HG02885 (cell line): ENCODE data around the gene PARD3B.
A peak's percentile ranks its signal among the peaks of the same experiment; 100 is the strongest.

Experiments used
- ATAC-seq: cut with Tn5 transposase; IDR thresholded peaks from one replicate; pipeline ENCODE4 v1.9.1; 2021; ENCODE audit warnings: mild to moderate bottlenecking; ENCODE audit not compliant: unreplicated experiment, poor library complexity

The PARD3B gene

GRCh38 chr2:204687776-204688175 is 142.5 kb downstream of the PARD3B start:
- ATAC-seq, result no peak

DNA sequence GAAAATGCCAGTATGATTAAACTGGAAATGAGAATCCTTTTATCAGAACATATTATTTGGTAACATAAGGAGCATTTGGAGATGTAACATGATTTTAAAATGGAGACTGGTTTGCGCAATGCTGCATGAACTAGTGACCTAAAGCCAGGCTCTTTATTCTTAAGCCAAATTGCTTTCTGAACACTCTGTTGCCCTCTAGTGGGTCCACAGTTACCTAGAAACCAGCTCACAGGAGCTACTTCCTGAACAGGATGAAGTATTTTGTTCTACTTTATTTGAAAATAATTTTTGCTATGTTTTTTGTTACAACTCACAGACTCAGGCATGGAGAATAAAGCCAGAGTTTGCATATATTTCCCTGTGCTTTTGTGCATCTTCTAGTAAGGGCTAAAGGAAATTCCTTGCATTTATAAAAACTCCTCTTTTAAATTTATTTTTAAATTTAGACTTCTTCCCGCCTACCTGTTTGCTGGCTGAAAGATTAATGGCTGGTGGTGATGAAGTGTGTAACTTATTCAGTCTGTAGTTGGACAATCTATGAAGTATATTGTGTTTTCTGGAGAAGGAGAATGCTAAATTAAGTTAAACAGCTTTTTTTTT is 146.7 kb downstream of the PARD3B start:
- ATAC-seq, result peak; percentile 88

DNA sequence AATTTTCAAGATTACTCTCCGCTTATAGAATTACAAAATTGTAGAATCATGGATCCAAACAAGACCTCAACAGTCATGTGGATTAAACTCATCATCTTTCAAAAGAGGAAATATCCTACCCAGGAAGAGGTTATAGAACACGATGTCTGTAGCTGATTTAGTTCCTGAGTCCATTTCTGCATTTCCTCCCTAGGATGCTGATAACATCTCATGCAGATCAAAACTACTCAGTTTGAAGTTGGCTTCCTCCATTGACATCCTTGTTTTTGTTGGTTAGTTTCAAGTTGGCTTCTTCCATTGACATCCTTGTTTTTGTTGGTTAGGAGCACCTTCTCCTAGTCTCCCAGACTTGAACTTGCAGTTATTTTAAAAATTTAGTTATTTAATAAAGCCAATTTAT is 147.5 kb downstream of the PARD3B start:
- no peak for ATAC-seq

GRCh38 chr2:204693262-204693661 is 148.0 kb downstream of the PARD3B start:
- ATAC-seq, result no peak

GRCh38 chr2:204695506-204695905 is 150.2 kb downstream of the PARD3B start:
- ATAC-seq, result no peak

GRCh38 chr2:204696124-204696523 is 150.8 kb downstream of the PARD3B start:
- no peak for ATAC-seq

GRCh38 chr2:204705243-204705932 is 160.1 kb downstream of the PARD3B start:
- no peak for ATAC-seq

DNA sequence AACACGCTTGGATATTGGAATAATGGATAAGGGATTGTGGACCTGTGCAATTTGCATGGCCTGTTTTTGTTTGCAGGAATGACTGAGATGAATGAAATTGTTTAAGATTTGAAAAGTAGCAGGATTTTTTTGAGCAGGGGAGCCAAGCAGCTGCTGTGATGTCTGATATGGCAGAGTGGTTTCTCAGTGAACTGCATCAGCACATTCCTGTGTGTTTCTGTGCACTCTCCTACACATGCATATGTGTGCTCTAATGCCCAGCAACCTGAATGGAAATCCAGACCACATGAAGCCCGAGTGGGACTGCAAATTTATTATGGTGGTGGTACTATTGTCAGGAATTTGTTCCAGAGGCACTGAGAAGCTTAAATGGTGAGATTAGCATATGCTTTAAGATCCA is 161.7 kb downstream of the PARD3B start:
- no peak for ATAC-seq

GRCh38 chr2:204713211-204713610 is 167.9 kb downstream of the PARD3B start:
- no peak for ATAC-seq

GRCh38 chr2:204715361-204715760 is 170.1 kb downstream of the PARD3B start:
- no peak for ATAC-seq

DNA sequence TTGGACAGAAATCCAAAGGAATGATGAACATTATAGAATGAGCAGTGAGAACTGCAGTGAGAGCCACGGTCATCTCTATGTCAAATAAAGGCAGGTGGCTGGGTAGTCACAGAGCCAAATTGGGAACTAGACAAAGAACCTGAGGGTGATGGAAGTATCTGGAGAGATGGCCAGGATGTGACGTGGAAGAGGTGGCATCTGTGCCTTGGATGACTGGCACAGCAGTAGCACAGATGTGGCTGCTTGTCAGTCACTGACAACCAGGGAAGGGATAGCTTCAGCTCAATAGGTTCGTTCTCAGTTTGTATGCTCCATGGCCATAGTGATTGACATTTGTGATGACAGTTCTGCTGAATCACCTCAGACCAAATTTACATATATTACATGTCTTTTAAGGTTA is 172.3 kb downstream of the PARD3B start:
- no peak for ATAC-seq

GRCh38 chr2:204718607-204719006 is 173.3 kb downstream of the PARD3B start:
- no peak for ATAC-seq

GRCh38 chr2:204720874-204721273 is 175.6 kb downstream of the PARD3B start:
- no peak for ATAC-seq

DNA sequence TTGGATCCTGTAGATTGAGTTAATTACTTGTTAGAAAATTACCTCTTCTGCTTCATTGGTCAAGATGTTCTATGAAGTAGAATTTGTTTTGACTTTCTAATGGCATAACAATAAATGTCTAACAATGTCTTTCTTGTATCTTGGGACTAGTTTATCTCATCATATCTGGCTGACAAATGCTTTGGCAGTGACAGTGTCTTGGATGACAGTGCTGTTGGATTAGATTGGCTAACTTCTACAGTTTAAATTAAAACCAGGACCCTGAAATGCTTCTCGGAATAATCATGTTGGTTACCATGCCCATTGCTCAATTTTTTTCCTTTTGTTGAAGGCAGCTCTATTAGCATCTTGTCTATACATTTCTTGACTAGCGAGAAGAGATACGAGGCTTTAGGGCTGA is 176.9 kb downstream of the PARD3B start:
- ATAC-seq, result no peak

GRCh38 chr2:204722691-204723090 is 177.4 kb downstream of the PARD3B start:
- no peak for ATAC-seq

- no peak for ATAC-seq
Measured at GRCh38 chr2:204725693-204726360, 180.6 kb downstream of the PARD3B start.

DNA sequence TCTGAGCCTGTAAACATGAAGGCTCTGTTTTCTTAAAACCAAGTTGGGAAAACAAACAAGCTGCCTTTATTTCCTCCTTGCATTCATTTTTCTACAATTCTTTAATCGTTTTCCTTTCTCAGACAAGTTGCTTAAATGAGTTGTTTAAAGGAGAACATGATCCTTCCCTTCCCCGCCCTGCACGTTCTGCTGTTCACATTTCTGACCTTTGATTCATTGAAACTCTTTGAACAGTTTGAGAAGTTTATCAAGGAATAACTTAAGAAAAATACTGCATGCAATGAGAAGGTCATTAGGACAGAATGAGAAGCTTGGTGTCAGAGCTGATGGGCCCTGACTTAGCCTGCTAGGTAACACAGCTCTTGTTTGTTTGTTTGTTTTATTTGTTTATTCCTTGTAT is 181.6 kb downstream of the PARD3B start:
- no peak for ATAC-seq

GRCh38 chr2:204727368-204727767 is 182.1 kb downstream of the PARD3B start:
- ATAC-seq, result no peak

DNA sequence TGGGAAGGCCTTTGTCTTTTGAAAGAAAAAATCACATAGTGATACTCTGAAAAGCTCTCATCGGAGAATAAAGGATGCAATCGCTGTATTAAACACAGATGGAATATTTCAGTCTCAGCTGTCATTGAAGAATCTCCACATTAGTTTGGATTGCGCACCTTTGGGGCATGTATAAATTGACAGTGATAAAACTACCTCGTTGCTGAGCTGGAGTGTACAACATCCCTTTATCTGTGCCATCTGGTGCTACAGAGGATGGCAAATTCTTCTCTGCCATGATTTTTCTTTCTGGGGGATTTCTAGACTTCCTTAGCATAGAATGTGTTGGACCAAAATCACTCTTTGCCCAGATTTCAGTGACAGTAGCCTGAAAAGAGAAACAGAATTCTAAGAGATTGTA is 185.3 kb downstream of the PARD3B start:
- ATAC-seq, result no peak

DNA sequence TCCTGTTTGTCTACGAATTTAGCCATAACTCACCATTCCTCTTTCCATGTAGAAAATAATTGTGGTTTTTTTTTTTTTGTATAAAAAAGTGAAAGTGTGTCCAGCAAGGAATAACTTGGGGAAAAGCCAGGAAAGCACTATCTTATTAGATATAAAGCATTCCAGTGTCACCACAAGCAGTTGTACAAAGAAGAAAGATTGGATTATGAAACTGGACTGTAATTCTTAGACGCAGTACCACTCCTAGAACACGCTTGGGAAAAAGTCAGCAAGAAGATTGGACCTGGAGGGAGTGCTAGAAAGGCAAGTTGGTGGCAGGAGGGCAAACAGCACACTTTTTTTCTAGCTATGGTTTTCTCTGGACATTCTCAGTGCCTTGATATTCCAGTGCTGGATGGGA is 186.7 kb downstream of the PARD3B start:
- no peak for ATAC-seq

DNA sequence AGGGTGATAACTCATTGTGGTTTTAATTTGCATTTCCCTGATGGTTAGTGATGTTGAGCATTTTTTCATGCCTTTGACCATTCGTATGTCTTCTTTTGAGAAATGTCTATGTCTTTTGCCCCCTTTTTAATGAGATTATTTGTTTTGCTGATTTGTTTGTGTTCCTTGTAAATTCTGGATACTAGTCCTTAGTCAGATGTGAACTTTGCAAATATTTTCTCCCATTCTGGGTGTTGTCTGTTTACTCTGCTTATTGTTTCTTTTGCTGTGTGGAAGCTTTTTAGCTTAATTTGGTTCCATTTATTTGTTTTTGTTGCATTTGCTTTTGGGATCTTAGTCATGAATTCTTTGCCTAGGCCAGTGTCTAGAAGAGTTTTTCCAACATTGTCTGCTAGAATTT is 192.0 kb downstream of the PARD3B start:
- ATAC-seq, result no peak

DNA sequence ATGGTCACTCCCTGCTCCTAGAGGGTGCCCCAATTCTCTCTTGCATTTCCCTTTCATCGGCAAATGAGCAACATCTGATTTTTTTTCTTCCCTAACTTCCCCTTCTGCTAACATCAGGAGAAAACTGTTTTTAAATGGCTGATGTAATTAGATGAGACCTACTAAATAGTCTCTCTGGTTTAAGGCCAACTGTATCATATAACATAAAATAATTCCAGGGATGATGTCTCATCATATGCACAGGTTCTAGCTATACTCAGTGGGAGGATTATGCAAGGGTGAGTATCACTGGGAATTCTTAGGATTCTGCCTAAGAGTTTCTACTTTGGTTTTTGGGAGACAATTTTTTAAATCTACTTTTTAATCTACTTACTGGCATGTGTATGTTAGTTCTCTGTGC is 193.4 kb downstream of the PARD3B start:
- no peak for ATAC-seq
